Testis (tissue), 3 donors: ENCODE data around the gene LYG2. TPM values are rescaled to one million over a fixed set of nuclear protein-coding genes. Genes with fewer than 3 reads are reported as not detected.
"Not testable (repeated sequence)": the region's sequence is repeated elsewhere in the genome, so short reads cannot be mapped to it uniquely, and the experiment has no call there.

Experiments used
- DNase-seq: peaks from one replicate; pipeline ENCODE4 v3.0.0-alpha.2; 2019
- H3K27ac ChIP-seq, 2 donors: fragments of 200-600 bp; sonication (generic); one replicate each; pipeline ENCODE4 v1.5.1; 2019
- H3K27me3 ChIP-seq: fragments of 200-600 bp; sonication (generic); one replicate; pipeline ENCODE4 v1.5.1; 2019
- H3K36me3 ChIP-seq: fragments of 200-600 bp; sonication (generic); one replicate; pipeline ENCODE4 v1.5.1; 2017; ENCODE audit warnings: low read depth; ENCODE audit errors: missing control alignments
- H3K4me1 ChIP-seq: fragments of 200-600 bp; sonication (generic); one replicate; pipeline ENCODE4 v1.5.1; 2019
- H3K4me3 ChIP-seq, 2 donors: fragments of 200-600 bp; sonication (generic); one replicate each; pipeline ENCODE4 v1.5.1; 2017 to 2019
- H3K9me3 ChIP-seq: fragments of 200-600 bp; sonication (generic); one replicate; pipeline ENCODE4 v1.5.1; 2017
- CTCF ChIP-seq, 3 experiments: fragments of 450-650 bp in 2 of 3; fragments of 200-600 bp in 1 of 3; sonication (generic) in 1 of 3; IDR thresholded peaks; one replicate each; pipeline ENCODE4 v1.5.1; 2016 to 2019; ENCODE audit warnings: antibody characterized with exemption in 3 of 3, mild to moderate bottlenecking in 2 of 3, moderate library complexity in 1 of 3
- POLR2A ChIP-seq: fragments of 450-650 bp; IDR thresholded peaks from one replicate; pipeline ENCODE4 v1.6.1; 2017; ENCODE audit warnings: antibody characterized with exemption, mild to moderate bottlenecking, moderate library complexity
- WGBS, 2 donors: methylation state at CpG; one replicate each; pipeline ENCODE4 v1.1.5; 2018; 5-methylcytosine and 5-hydroxymethylcytosine counted together
- intact Hi-C: fragments of 100-400 bp; cut with DNase I; formaldehyde crosslinking; loops from one replicate; pipeline ENCODE4 v1.15.1; 2023; ENCODE audit warnings: low total_unique reads
- polyA plus RNA-seq: library from polyadenylated mRNA; stranded (reverse); fragments of 350-450 nt; fragmentation: Illumina TruSeq; extraction: RNeasy Lipid Tissue Mini Kit (QIAGEN cat#74804); gene quantifications from one replicate; pipeline ENCODE4 v1.2.3, GENCODE V29; 2014; ENCODE audit warnings: low read depth, low replicate concordance; ENCODE audit not compliant: insufficient read depth
- total RNA-seq, 2 donors: library from RNA; depleted of rRNA; stranded (reverse); fragments of >200 nt; gene quantifications; one replicate each; pipeline ENCODE4 v1.2.3, GENCODE V29; 2016

Gene LYG2
- total and polyA plus RNA-seq, 3 donors from 2014 or later = 0.43 to 1.7 TPM; not detected in 1

GRCh38 chr2:99279969-99280695, 24.7 kb upstream of the LYG2 start:
- no peak for DNase-seq
- Histone ChIP-seq H3K36me3 (no peaks in the 10 kb centered on the region), H3K9me3 (no peaks in the 10 kb centered on the region), H3K4me1 (no peaks in the 10 kb centered on the region), H3K4me3 (no peak overlapping the region), H3K27me3 (no peaks in the 10 kb centered on the region), H3K27ac (no peak overlapping the region)
- intact Hi-C loops = no loop called here
- no peak for TF ChIP-seq POLR2A
- TF ChIP-seq CTCF (IDR thresholded peaks at IDR 0.05) = no peak

- no peak for DNase-seq
- no peaks in the 10 kb centered on the region for H3K27me3 ChIP-seq
- no peaks in the 10 kb centered on the region for H3K36me3 ChIP-seq
- intact Hi-C loops = no loop called here
- H3K9me3 ChIP-seq = no peaks in the 10 kb centered on the region
- no peak overlapping the region for H3K4me3 ChIP-seq
- 75 to 81% methylated on average over 2 of the region's 2 CpGs for WGBS, 2 donors
- H3K27ac ChIP-seq = no peak overlapping the region
- H3K4me1 ChIP-seq = no peaks in the 10 kb centered on the region
- TF ChIP-seq CTCF (IDR thresholded peaks at IDR 0.05) = no peak
- no peak for TF ChIP-seq POLR2A
Observed at GRCh38 chr2:99278793-99279291, 23.4 kb upstream of the LYG2 start.

GRCh38 chr2:99278195-99278765, 22.8 kb upstream of the LYG2 start:
- WGBS, 2 donors = 92 to 94% methylated on average over 5 of the region's 5 CpGs
- DNase-seq = not testable (repeated sequence)

GRCh38 chr2:99275882-99276281, 20.4 kb upstream of the LYG2 start:
- H3K27ac ChIP-seq = no peak overlapping the region
- DNase-seq = no peak
- WGBS, 2 donors = 71 to 79% methylated on average over 7 of the region's 7 CpGs
- TF ChIP-seq POLR2A = no peak
- no peak for TF ChIP-seq CTCF (IDR thresholded peaks at IDR 0.05)
- H3K9me3 ChIP-seq = no peaks in the 10 kb centered on the region
- H3K27me3 ChIP-seq = no peaks in the 10 kb centered on the region
- H3K4me1 ChIP-seq = no peaks in the 10 kb centered on the region
- no peaks in the 10 kb centered on the region for H3K36me3 ChIP-seq
- intact Hi-C loops = no loop called here
- H3K4me3 ChIP-seq = no peak overlapping the region

More at GRCh38 chr2:99278195-99278765, 22.8 kb upstream of the LYG2 start:
- H3K36me3 ChIP-seq, intact Hi-C loops, H3K4me1 ChIP-seq, H3K9me3 ChIP-seq, H3K27me3 ChIP-seq, H3K4me3 ChIP-seq, H3K27ac ChIP-seq: not testable (repeated sequence)

- no peaks in the 10 kb centered on the region for H3K27me3 ChIP-seq
- intact Hi-C loops = no loop called here
- no peaks in the 10 kb centered on the region for H3K9me3 ChIP-seq
- no peak overlapping the region for H3K27ac ChIP-seq
- WGBS, 2 donors = 59 to 68% methylated on average over 4 of the region's 4 CpGs
- no peak for TF ChIP-seq CTCF (IDR thresholded peaks at IDR 0.05)
- no peak for TF ChIP-seq POLR2A
- no peak overlapping the region for H3K4me3 ChIP-seq
- H3K36me3 ChIP-seq = no peaks in the 10 kb centered on the region
- no peaks in the 10 kb centered on the region for H3K4me1 ChIP-seq
- no peak for DNase-seq
Observed at GRCh38 chr2:99261242-99261641, 5.8 kb upstream of the LYG2 start.
